Spleen (tissue), 7 donors: ENCODE data around the gene RAB10.

Source experiments
- POLR2A ChIP-seq, 3 donors: fragments of 450-650 bp; IDR thresholded peaks; one replicate each; pipeline ENCODE4 v1.5.1; 2017; ENCODE audit warnings: antibody characterized with exemption in 3 of 3, mild to moderate bottlenecking in 1 of 3
- TF ChIP-seq, protein P1 (sequence below), 11 experiments: fragments of 200-600 bp in 7 of 11; fragments of 450-650 bp in 4 of 11; sonication (generic) in 4 of 11; IDR thresholded peaks in 8 of 11; conservative IDR thresholded peaks in 3 of 11; 1 replicate in 7 of 11; 2 replicates in 4 of 11; pipeline versions ENCODE4 v1.4.0 to v1.8.0; 2016 to 2021; ENCODE audit warnings: antibody characterized with exemption in 11 of 11, inconsistent platforms in 4 of 11, mild to moderate bottlenecking in 1 of 11
- donor health status: DM: no; HTN: no; CAD: no; lungs with moderate emphysema.
- donor health status: DM: no; HTN: no; CAD: no.
- donor health status: DM: no; HTN: no; CAD: no.

DNA sequence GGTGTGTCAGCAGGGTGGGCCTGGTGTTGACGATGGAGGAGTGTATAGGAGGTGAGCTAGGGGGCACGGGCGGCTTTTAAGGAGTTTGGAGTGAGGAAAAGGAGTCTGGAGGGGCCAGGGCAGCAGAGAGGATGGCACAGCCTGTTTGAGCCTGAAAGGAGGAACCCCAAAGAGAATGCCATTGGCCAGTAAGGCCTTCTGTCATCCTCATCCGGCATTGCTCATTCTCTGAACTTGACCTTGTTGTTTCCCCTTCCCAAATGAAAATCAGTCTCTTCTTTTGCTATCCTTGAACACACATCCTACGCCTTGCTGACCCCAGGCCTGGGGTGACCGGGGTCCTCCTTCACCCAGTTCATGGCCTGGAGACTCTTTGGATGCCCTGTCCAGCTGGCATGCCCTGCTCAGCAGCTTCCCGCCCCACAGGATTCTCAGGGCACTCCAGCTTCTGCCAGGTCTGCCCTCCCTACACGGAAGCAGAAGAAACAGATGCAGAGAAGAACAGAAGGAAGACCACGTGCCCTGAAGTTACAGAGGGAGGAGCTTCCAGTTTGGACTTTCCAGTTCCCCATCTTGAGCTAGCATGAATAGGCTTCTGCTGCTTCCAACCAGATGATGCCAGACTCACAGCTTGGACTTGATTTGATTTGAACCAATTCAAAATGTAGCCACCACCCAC is 31.1 kb upstream of the RAB10 start:
- TF ChIP-seq POLR2A (IDR thresholded peaks at IDR 0.05) = no peak
- TF ChIP-seq, protein P1, sequence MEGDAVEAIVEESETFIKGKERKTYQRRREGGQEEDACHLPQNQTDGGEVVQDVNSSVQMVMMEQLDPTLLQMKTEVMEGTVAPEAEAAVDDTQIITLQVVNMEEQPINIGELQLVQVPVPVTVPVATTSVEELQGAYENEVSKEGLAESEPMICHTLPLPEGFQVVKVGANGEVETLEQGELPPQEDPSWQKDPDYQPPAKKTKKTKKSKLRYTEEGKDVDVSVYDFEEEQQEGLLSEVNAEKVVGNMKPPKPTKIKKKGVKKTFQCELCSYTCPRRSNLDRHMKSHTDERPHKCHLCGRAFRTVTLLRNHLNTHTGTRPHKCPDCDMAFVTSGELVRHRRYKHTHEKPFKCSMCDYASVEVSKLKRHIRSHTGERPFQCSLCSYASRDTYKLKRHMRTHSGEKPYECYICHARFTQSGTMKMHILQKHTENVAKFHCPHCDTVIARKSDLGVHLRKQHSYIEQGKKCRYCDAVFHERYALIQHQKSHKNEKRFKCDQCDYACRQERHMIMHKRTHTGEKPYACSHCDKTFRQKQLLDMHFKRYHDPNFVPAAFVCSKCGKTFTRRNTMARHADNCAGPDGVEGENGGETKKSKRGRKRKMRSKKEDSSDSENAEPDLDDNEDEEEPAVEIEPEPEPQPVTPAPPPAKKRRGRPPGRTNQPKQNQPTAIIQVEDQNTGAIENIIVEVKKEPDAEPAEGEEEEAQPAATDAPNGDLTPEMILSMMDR (IDR thresholded peaks at IDR 0.05 in 8 of 11, conservative IDR thresholded peaks at IDR 0.05 in 3 of 11) = peak in 1 of 11 experiments; percentile 13
